H9 (cell line): ENCODE results near the gene KLKB1. TPM values are rescaled to one million over a fixed set of nuclear protein-coding genes. Genes with fewer than 3 reads are reported as not detected.

Source experiments
- DNase-seq: peaks from one replicate; pipeline ENCODE4 v3.0.0-alpha.2; 2017
- H2AFZ ChIP-seq: one replicate; pipeline ENCODE4 v1.6.1; 2013; ENCODE audit warnings: mild to moderate bottlenecking, low read length, control low read depth, moderate library complexity
- H2AK5ac ChIP-seq: 2 replicates; pipeline ENCODE4 v1.6.1; 2013; ENCODE audit warnings: low read length, control low read depth, mixed read lengths; ENCODE audit not compliant: insufficient read length
- H2BK120ac ChIP-seq: one replicate; pipeline ENCODE4 v1.6.1; 2013; ENCODE audit warnings: low read depth, mild to moderate bottlenecking, low read length, control low read depth, inconsistent platforms; ENCODE audit not compliant: poor library complexity, severe bottlenecking
- H2BK12ac ChIP-seq: 2 replicates; pipeline ENCODE4 v1.6.1; 2013; ENCODE audit warnings: low read length, control low read depth, mixed read lengths, low read depth; ENCODE audit not compliant: insufficient read length
- H2BK15ac ChIP-seq: 2 replicates; pipeline ENCODE4 v1.6.1; 2013; ENCODE audit warnings: low read depth, low read length, control low read depth
- H2BK20ac ChIP-seq: one replicate; pipeline ENCODE4 v1.6.1; 2013; ENCODE audit warnings: low read depth, mild to moderate bottlenecking, low read length, control low read depth, inconsistent platforms; ENCODE audit not compliant: poor library complexity, severe bottlenecking
- H2BK5ac ChIP-seq: 2 replicates; pipeline ENCODE4 v1.6.1; 2013; ENCODE audit warnings: low read length, control low read depth, mixed read lengths; ENCODE audit not compliant: insufficient read length
- H3K14ac ChIP-seq: 2 replicates; pipeline ENCODE4 v1.6.1; 2013; ENCODE audit warnings: low read length, control low read depth; ENCODE audit not compliant: insufficient read depth
- H3K18ac ChIP-seq: 2 replicates; pipeline ENCODE4 v1.6.1; 2013; ENCODE audit warnings: low read depth, mild to moderate bottlenecking, mixed read lengths, low read length, control low read depth; ENCODE audit not compliant: insufficient read length
- H3K23ac ChIP-seq: 2 replicates; pipeline ENCODE4 v1.6.1; 2013; ENCODE audit warnings: low read length, control low read depth, mixed read lengths, low read depth; ENCODE audit not compliant: insufficient read length
- H3K23me2 ChIP-seq: 2 replicates; pipeline ENCODE4 v1.6.1; 2013; ENCODE audit warnings: low read depth, mild to moderate bottlenecking, mixed read lengths, low read length, control low read depth; ENCODE audit not compliant: insufficient read length, poor library complexity, severe bottlenecking
- H3K27ac ChIP-seq: 2 replicates; pipeline ENCODE4 v1.5.1; 2013; ENCODE audit warnings: low read length, control low read depth, mixed read lengths, low read depth; ENCODE audit not compliant: insufficient read length
- H3K27me3 ChIP-seq: 2 replicates; pipeline ENCODE4 v1.6.1; 2013; ENCODE audit warnings: low read length, control low read depth, inconsistent platforms; ENCODE audit not compliant: insufficient read depth
- H3K4ac ChIP-seq: 2 replicates; pipeline ENCODE4 v1.6.1; 2013; ENCODE audit warnings: low read depth, mild to moderate bottlenecking, control low read depth, inconsistent platforms, low read length, moderate library complexity
- H3K4me1 ChIP-seq: 2 replicates; pipeline ENCODE4 v1.6.1; 2013; ENCODE audit warnings: low read length, control low read depth, inconsistent platforms; ENCODE audit not compliant: insufficient read depth
- H3K4me2 ChIP-seq: 2 replicates; pipeline ENCODE4 v1.6.1; 2013; ENCODE audit warnings: low read length, control low read depth, mixed read lengths; ENCODE audit not compliant: insufficient read length, insufficient read depth
- H3K56ac ChIP-seq: 2 replicates; pipeline ENCODE4 v1.6.1; 2013; ENCODE audit warnings: low read depth, mild to moderate bottlenecking, mixed read lengths, low read length, control low read depth; ENCODE audit not compliant: insufficient read length
- H3K79me1 ChIP-seq: 2 replicates; pipeline ENCODE4 v1.6.1; 2013; ENCODE audit warnings: low read depth, mild to moderate bottlenecking, moderate library complexity, low read length, control low read depth, inconsistent platforms; ENCODE audit not compliant: insufficient read depth, poor library complexity, severe bottlenecking
- H3K79me2 ChIP-seq: 2 replicates; pipeline ENCODE4 v1.6.1; 2013; ENCODE audit warnings: low read length, control low read depth, inconsistent platforms; ENCODE audit not compliant: insufficient read depth
- H3K9ac ChIP-seq: 2 replicates; pipeline ENCODE4 v1.6.1; 2013; ENCODE audit warnings: low read length, control low read depth, mixed read lengths; ENCODE audit not compliant: insufficient read length; ENCODE audit errors: extremely low read depth
- H3K9me3 ChIP-seq: one replicate; pipeline ENCODE4 v1.6.1; 2013; ENCODE audit warnings: low read depth, low read length, inconsistent platforms; ENCODE audit not compliant: control insufficient read depth
- H3T11ph ChIP-seq: one replicate; pipeline ENCODE4 v1.6.1; 2013; ENCODE audit warnings: mild to moderate bottlenecking, low read length, control low read depth, inconsistent platforms
- H4K20me1 ChIP-seq: one replicate; pipeline ENCODE4 v1.6.1; 2013; ENCODE audit not compliant: control insufficient read depth, insufficient read length, insufficient read depth
- H4K5ac ChIP-seq: 2 replicates; pipeline ENCODE4 v1.6.1; 2013; ENCODE audit warnings: low read depth, mild to moderate bottlenecking, mixed read lengths, low read length, control low read depth; ENCODE audit not compliant: insufficient read length
- H4K8ac ChIP-seq: replicated peaks from 2 replicates; pipeline ENCODE4 v1.6.1; 2013; ENCODE audit warnings: low read length, control low read depth, mixed read lengths, low read depth; ENCODE audit not compliant: insufficient read length
- H4K91ac ChIP-seq: 2 replicates; pipeline ENCODE4 v1.6.1; 2013; ENCODE audit warnings: low read depth, mild to moderate bottlenecking, moderate library complexity, mixed read lengths, low read length, control low read depth; ENCODE audit not compliant: insufficient read length
- H3K27ac Mint-ChIP-seq, 3 experiments: 2 replicates in 2 of 3; 3 replicates in 1 of 3; pipeline ENCODE4 v1.8.0; 2020 to 2021; ENCODE audit warnings: mixed read lengths in 3 of 3, mild to moderate bottlenecking in 1 of 3, moderate library complexity in 1 of 3
- H3K27me3 Mint-ChIP-seq: 2 replicates; pipeline ENCODE4 v1.8.0; 2021; ENCODE audit warnings: low read depth, mild to moderate bottlenecking, moderate library complexity, mixed read lengths
- H3K36me3 Mint-ChIP-seq, 3 experiments: 2 replicates in 2 of 3; 3 replicates in 1 of 3; pipeline ENCODE4 v1.8.0; 2020 to 2021; ENCODE audit warnings: low read depth in 3 of 3, mixed read lengths in 3 of 3; ENCODE audit not compliant: insufficient read depth in 1 of 3
- H3K4me1 Mint-ChIP-seq, 2 experiments: 2 replicates each; pipeline ENCODE4 v1.8.0; 2020; ENCODE audit warnings: mixed read lengths in 2 of 2
- H3K4me3 Mint-ChIP-seq, 2 experiments: 2 replicates in 1 of 2; 3 replicates in 1 of 2; pipeline ENCODE4 v1.8.0; 2020 to 2021; ENCODE audit warnings: mild to moderate bottlenecking in 2 of 2, mixed read lengths in 2 of 2, moderate library complexity in 1 of 2
- H3K9me3 Mint-ChIP-seq, 2 experiments: 2 replicates in 1 of 2; 3 replicates in 1 of 2; pipeline ENCODE4 v1.8.0; 2020; ENCODE audit warnings: mild to moderate bottlenecking in 2 of 2, mixed read lengths in 2 of 2, moderate library complexity in 1 of 2
- CTCF ChIP-seq: fragments of 200-600 bp; sonication (generic); conservative IDR thresholded peaks from 3 replicates; pipeline ENCODE4 v1.8.0; 2021; ENCODE audit warnings: antibody characterized with exemption, mild to moderate bottlenecking
- WGBS: extraction: QIAGEN DNeasy Blood & Tissue Kit; methylation state at CpG from one replicate; pipeline ENCODE4 v1.1.7; 2013; ENCODE audit warnings: missing lambda C conversion rate, low lambda C conversion rate, mixed read lengths; ENCODE audit not compliant: insufficient read length; ENCODE audit errors: extremely low coverage; 5-methylcytosine and 5-hydroxymethylcytosine counted together
- total RNA-seq: library from RNA; stranded (reverse); gene quantifications from 2 replicates; pipeline ENCODE4 v1.2.1, GENCODE V29; 2021

KLKB1 gene
- total RNA-seq, 1 experiment from 2014 or later = 21.8 TPM

DNA sequence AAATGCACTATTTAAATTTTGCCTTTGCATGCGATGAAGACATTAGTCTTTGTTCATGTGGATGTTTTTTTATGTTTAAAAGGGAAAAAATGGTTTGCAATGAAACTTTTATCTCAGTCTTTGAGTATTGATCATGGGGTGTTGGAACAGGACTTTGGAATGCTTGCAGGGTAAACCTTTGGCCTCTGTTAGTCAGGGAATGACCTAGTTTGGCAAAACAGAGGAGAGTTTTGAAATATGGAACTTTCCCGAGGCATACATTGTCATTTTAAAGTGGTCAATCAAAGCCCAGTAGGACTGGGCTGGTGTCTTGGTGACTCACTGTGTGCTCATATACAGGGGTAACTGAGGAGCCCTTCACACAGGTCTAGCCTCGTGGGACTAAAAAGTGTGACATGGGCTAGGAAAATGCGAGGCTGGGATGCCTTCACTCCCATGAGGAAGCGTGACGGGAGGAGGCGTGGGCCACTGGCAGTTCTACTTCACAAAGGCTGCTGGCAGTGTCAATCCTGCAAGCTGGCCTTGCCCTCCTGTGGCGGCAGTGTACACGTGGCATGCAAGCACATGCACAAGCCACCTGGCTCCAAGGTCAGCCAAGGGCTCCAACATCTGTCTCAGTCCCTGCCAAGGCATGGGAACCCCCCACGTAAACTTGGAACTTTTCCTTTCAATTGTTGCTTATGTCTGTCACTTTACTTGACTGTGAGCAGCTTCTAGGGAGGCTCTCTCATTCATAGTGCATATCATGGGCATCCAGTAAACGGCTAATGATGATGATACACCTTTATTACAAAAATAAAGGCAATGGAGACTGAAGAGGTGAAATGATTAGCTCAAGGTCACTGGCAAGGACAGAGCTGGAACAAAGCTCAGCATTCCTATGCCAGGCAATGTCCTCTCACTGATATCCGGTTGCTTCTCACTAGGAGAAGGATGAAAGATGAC lies 33.5 kb downstream of the KLKB1 start:
- Histone ChIP-seq H3K27me3 (no peaks in the 10 kb centered on the region), H2BK12ac (peak overlapping the region; percentile 80), H3K4me1 (peaks cover 12% of the 10 kb centered on the region; the same call in 1 of the 2 replicates), H3K56ac (no peak overlapping the region), H2AFZ (no peak overlapping the region), H3K4ac (no peak overlapping the region), H3K9ac (no peak overlapping the region), H2BK120ac (no peak overlapping the region), H2BK5ac (no peak overlapping the region), H3K18ac (peak overlapping the region; percentile 56), H2AK5ac (no peak overlapping the region), H3T11ph (no peak overlapping the region), H3K79me1 (no peaks in the 10 kb centered on the region), H4K8ac (no peak overlapping the region), H3K4me2 (no peak overlapping the region), H3K27ac (no peak overlapping the region), H3K23me2 (no peaks in the 10 kb centered on the region), H4K5ac (no peak overlapping the region), H4K91ac (no peak overlapping the region), H2BK20ac (no peak overlapping the region), H3K23ac (no peak overlapping the region), H4K20me1 (no peaks in the 10 kb centered on the region), H3K9me3 (no peaks in the 10 kb centered on the region), H3K79me2 (no peaks in the 10 kb centered on the region), H2BK15ac (no peak overlapping the region), H3K14ac (peak overlapping the region; percentile 31; the same call in 1 of the 2 replicates)
- H3K27me3 Mint-ChIP-seq = no peaks in the 10 kb centered on the region
- H3K4me3 Mint-ChIP-seq = no peak overlapping the region
- peak overlapping the region in 2 of 3 experiments; percentile 44 to 54; a peak in 4 of 7 replicates for H3K27ac Mint-ChIP-seq
- WGBS = no CpG with 5 or more reads among the region's 12 CpGs
- TF ChIP-seq CTCF = no peak
- H3K4me1 Mint-ChIP-seq = peaks cover 23 to 37% of the 10 kb centered on the region in 2 experiments
- DNase-seq = no peak
- peaks cover 20 to 33% (median 31%) of the 10 kb centered on the region in 3 experiments for H3K36me3 Mint-ChIP-seq
- peaks cover 7 to 11% of the 10 kb centered on the region in 2 experiments; a peak in 3 of 5 replicates for H3K9me3 Mint-ChIP-seq
